AG04450 (cell line): ENCODE measurements around the gene PDK4. TPM values are rescaled to one million over a fixed set of nuclear protein-coding genes. Genes with fewer than 3 reads are reported as not detected.

ENCODE experiments used
- CTCF ChIA-PET: fragments of 300-600, 350-600 bp; formaldehyde crosslinking; extraction: SDS; loops from one replicate; lab custom pipeline; 2022; ENCODE audit warnings: antibody characterized with exemption, inconsistent platforms; lab: Charles Lee
- POLR2A ChIA-PET: fragments of 350-600 bp; formaldehyde crosslinking; extraction: SDS; loops from one replicate; lab custom pipeline; 2021; ENCODE audit warnings: antibody characterized with exemption, inconsistent platforms; lab: Yijun Ruan, JAX
- DNase-seq: peaks from one replicate; pipeline ENCODE4 v3.0.0-alpha.2; 2011; ENCODE audit warnings: low read depth, low spot score
- H3K27ac ChIP-seq: one replicate; pipeline ENCODE4 v1.5.1; 2012; ENCODE audit warnings: low read depth, low read length, control low read depth
- H3K27me3 ChIP-seq: one replicate; pipeline ENCODE4 v1.6.0; 2012; ENCODE audit warnings: low read length; ENCODE audit not compliant: control insufficient read depth, insufficient read depth
- H3K4me3 ChIP-seq: 2 replicates; pipeline ENCODE4 v1.5.1; 2011; ENCODE audit warnings: mild to moderate bottlenecking, low read depth, low read length, control low read depth
- H3K9me3 ChIP-seq: 2 replicates; pipeline ENCODE4 v1.5.1; 2012; ENCODE audit warnings: low read length; ENCODE audit not compliant: control insufficient read depth, insufficient read depth
- CTCF ChIP-seq: IDR thresholded peaks from 2 replicates; pipeline ENCODE4 v1.5.1; 2011; ENCODE audit warnings: low read depth, low read length, control low read depth, inconsistent platforms
- polyA plus RNA-seq: library from polyadenylated mRNA; depleted of rRNA; stranded (reverse); fragments of >200 nt; gene quantifications from 2 replicates; pipeline ENCODE4 v1.2.3, GENCODE V29; 2011

Gene PDK4
- polyA plus RNA-seq, 1 experiment: 0.05 TPM

DNA sequence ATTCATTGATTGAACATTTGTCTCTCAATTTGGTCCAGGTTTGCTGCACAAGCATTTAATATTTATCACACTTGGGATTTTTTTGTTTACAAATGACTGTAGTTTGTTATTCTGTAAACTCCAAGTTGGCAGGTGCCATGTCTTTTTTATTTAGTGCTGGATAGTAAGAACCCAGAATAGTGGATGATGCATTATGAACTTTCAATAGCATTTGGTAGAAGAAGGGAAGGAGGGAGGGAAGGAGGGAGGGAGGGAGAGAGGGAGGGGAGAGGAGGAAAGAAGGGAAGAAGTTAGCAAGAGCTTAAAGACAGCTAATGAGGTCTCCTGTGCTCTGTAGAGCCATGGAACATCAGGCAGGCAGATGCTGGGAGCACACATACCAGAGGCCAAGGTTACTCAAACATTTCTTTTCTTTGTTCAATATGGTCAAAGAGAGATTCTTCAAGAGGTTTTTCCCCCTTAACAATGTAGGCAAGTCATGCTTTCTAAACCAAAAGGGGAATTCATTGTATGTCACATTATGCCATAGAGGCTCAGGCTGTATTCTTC, 25.8 kb upstream of the PDK4 start:
- Histone ChIP-seq H3K27ac (no peak overlapping the region), H3K27me3 (no peaks in the 10 kb centered on the region), H3K9me3 (no peaks in the 10 kb centered on the region), H3K4me3 (no peak overlapping the region)
- ChIA-PET CTCF (interaction anchor here (1.5 kb wide), 1 partner anchor 77 kb away, joined by 4 read pairs; no protein-coding TSS in a partner anchor), POLR2A (no interaction called here)
- no peak for DNase-seq
- no peak for TF ChIP-seq CTCF

DNA sequence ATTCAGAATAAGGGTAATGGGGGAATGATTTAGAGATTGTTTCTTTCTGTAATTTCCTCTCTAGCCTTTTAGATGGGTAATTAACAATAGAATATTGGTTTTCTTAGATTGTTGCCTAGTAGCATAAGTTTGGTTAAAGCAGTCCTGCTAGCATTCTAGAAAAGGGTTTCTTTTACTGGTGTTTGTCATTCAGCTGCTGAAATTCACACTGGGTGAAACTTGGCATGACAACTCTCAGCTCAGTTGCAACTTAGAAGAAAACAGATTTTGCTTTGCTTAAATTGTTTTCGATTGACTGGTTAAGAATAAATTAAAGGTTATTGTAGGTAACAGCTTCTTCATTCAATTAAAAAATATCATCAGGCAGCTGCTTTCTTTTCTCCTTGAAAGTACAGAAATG, 25.1 kb upstream of the PDK4 start:
- Histone ChIP-seq H3K4me3 (no peak overlapping the region), H3K27ac (no peak overlapping the region), H3K9me3 (no peaks in the 10 kb centered on the region), H3K27me3 (no peaks in the 10 kb centered on the region)
- POLR2A ChIA-PET: no interaction called here
- CTCF ChIA-PET: interaction anchor here (1.5 kb wide), 1 partner anchor 77 kb away, joined by 4 read pairs; no protein-coding TSS in a partner anchor
- DNase-seq: no peak
- no peak for TF ChIP-seq CTCF

DNA sequence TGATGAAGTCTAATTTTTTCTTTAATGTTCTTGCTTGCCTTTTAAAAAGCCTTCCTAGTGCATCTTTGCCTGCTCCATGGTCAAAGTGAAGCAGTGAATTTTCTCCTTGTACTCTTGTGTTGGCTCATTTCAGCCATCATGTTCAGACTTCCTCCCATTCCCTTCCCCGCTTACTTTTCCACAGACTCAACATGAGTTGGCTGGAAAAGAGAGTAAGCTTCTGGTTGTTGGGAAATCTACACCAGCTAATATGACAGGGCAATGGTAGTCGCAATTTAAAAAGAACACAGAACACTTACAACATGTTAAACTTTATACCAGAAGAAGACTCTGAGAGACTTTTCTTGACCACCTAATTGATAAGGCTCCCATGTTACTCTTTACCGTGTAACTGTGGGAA, 24.3 kb upstream of the PDK4 start:
- CTCF ChIA-PET: no interaction called here
- H3K4me3 ChIP-seq: no peak overlapping the region
- H3K27ac ChIP-seq: no peak overlapping the region
- no peaks in the 10 kb centered on the region for H3K9me3 ChIP-seq
- TF ChIP-seq CTCF: no peak
- no peak for DNase-seq
- H3K27me3 ChIP-seq: no peaks in the 10 kb centered on the region
- POLR2A ChIA-PET: no interaction called here

DNA sequence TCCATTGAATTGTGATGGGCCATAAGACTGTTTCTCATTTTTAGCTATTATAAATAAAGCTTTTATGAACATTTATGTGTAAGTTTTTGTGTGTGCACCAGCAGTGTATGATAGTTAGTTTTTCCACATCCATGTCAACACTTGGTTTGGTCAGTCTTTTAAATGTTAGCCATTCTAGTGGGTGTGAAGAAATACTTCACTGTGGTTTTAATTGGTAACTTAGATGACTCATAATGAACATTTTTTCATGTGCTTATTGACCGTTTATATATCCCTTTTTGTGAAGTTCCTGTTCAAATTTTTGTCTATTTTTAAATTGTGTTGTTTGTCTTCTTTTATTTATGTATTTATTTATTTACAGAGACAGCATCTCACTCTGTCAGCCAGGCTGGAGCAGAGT, 23.6 kb upstream of the PDK4 start:
- ChIA-PET CTCF (interaction anchor here (0.5 kb wide), 1 partner anchor 77 kb away, joined by 3 read pairs; no protein-coding TSS in a partner anchor), POLR2A (no interaction called here)
- no peak for DNase-seq

More for the DNA sequence above, 23.6 kb upstream of the PDK4 start:
- H3K27me3 ChIP-seq: no peaks in the 10 kb centered on the region
- no peak for TF ChIP-seq CTCF
- H3K9me3 ChIP-seq: no peaks in the 10 kb centered on the region
- H3K4me3 ChIP-seq: no peak overlapping the region
- H3K27ac ChIP-seq: no peak overlapping the region
